HepG2 (cell line): ENCODE results near the gene TP73. TPM values are rescaled to one million over a fixed set of nuclear protein-coding genes. Genes with fewer than 3 reads are reported as not detected.
A peak's percentile ranks its signal among the peaks of the same experiment; 100 is the strongest.

ENCODE experiments used
- AKAP8 ChIP-seq: sonication (generic); formaldehyde crosslinking; IDR thresholded peaks from 2 replicates; pipeline ENCODE4 v1.5.1; 2020; ENCODE audit warnings: mild to moderate bottlenecking, missing genetic modification reagents
- ARNTL ChIP-seq: sonication (generic); formaldehyde crosslinking; IDR thresholded peaks from 2 replicates; pipeline ENCODE4 v1.4.0; 2020; ENCODE audit warnings: mild to moderate bottlenecking, missing genetic modification reagents
- HNRNPH1 ChIP-seq: fragments of 200-400 bp; formaldehyde crosslinking; optimal IDR thresholded peaks from 2 replicates; pipeline ENCODE3; 2017; ENCODE audit warnings: mild to moderate bottlenecking, low read depth, low read length
- ISL2 ChIP-seq: sonication (generic); formaldehyde crosslinking; IDR thresholded peaks from 2 replicates; pipeline ENCODE4 v1.5.0; 2020; ENCODE audit warnings: missing genetic modification reagents
- MYNN ChIP-seq: sonication (generic); formaldehyde crosslinking; IDR thresholded peaks from 2 replicates; pipeline ENCODE4 v1.4.0; 2020; ENCODE audit warnings: mild to moderate bottlenecking, low read depth, missing genetic modification reagents
- NR1H2 ChIP-seq: sonication (generic); formaldehyde crosslinking; IDR thresholded peaks from 2 replicates; pipeline ENCODE4 v1.8.1; 2022; ENCODE audit warnings: low read depth, missing genetic modification reagents, borderline replicate concordance
- RBM39 ChIP-seq: fragments of 200-400 bp; formaldehyde crosslinking; IDR thresholded peaks from one replicate; pipeline ENCODE4 v1.6.1; 2018; ENCODE audit warnings: antibody characterized with exemption, mild to moderate bottlenecking, low read depth, low read length; ENCODE audit not compliant: poor library complexity, severe bottlenecking
- TOE1 ChIP-seq: sonication (generic); formaldehyde crosslinking; IDR thresholded peaks from 2 replicates; pipeline ENCODE4 v1.4.0; 2020; ENCODE audit warnings: mild to moderate bottlenecking, missing genetic modification reagents
- ZNF225 ChIP-seq: sonication (generic); formaldehyde crosslinking; IDR thresholded peaks from 2 replicates; pipeline ENCODE4 v1.4.0; 2020; ENCODE audit warnings: mild to moderate bottlenecking, missing genetic modification reagents
- ZNF30 ChIP-seq: sonication (generic); formaldehyde crosslinking; IDR thresholded peaks from 2 replicates; pipeline ENCODE4 v1.5.0; 2020; ENCODE audit warnings: mild to moderate bottlenecking, missing genetic modification reagents
- polyA plus RNA-seq, 8 experiments: library from polyadenylated mRNA; depleted of rRNA in 3 of 8; stranded (reverse) in 7 of 8; unstranded in 1 of 8; fragments of >200 nt; fragmentation: Illumina TruSeq in 4 of 8; extraction: Trizol in 4 of 8; gene quantifications; 2 replicates each; pipeline versions ENCODE4 v1.2.1 to v1.2.3, GENCODE V29; 2011 to 2016; ENCODE audit warnings: low read depth in 4 of 8, missing spikeins in 1 of 8, mixed read lengths in 1 of 8; ENCODE audit not compliant: insufficient read depth in 1 of 8
- total RNA-seq, 5 experiments: library from RNA; depleted of rRNA; stranded (reverse); fragments of >200 nt; fragmentation: Illumina TruSeq; extraction: Trizol; gene quantifications; 2 replicates each; pipeline ENCODE4 v1.2.3, GENCODE V29; 2016; ENCODE audit warnings: low read depth in 1 of 5
- TF ChIP-seq, protein P1 (sequence below): IDR thresholded peaks from 2 replicates; pipeline ENCODE4 v1.6.1; 2012; ENCODE audit warnings: low read length, improper control_type of control experiment
- TF ChIP-seq, protein P2 (sequence below): sonication (generic); formaldehyde crosslinking; IDR thresholded peaks from 2 replicates; pipeline ENCODE4 v1.4.0; 2020; ENCODE audit warnings: missing genetic modification reagents, borderline replicate concordance
- TF ChIP-seq, protein P3 (sequence below): IDR thresholded peaks from 2 replicates; pipeline ENCODE4 v1.6.1; 2016; ENCODE audit warnings: control low read depth
- TF ChIP-seq, protein P4 (sequence below): sonication (generic); formaldehyde crosslinking; IDR thresholded peaks from 2 replicates; pipeline ENCODE4 v1.4.0; 2020; ENCODE audit warnings: missing genetic modification reagents

Gene TP73
- total and polyA plus RNA-seq, 2 of the 13 experiments (the other 11 are each of a cell fraction or from before 2014, with no cell fraction given): 0.49 to 1.1 TPM

DNA sequence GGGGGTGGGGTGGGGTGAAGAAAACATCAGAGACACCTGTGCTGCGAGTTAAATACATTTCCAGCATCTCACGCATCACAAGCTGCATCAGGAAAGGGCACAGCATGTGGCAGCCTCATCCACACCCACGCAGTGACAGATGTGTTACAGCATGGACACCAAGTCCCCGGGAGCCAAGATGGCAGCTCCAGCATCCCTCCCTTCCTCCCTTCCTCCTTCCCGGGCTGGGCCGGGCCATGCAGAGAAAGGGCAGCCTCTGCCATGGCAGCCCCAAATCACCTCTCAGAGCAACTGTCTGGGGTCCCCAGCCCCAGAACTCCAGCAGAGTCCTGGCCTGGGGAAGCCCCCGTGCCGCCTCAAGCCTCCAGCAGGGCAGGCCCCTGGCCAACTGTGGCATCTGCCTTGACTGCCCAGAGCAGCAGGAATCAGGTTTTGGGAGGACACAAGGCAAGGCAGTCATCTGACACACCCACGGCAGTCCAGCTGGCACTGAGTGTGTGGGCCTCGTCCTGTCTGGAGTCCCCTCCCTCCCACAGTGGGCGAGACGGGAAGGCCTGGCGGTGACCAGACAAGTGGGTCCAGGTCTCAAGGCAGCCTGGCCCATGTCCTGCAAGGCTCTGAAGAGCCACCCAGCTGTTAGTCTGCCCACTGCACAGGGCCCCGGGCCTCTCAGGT, 126.4 kb downstream of the TP73 start (continued):
- TF ChIP-seq, protein P1, sequence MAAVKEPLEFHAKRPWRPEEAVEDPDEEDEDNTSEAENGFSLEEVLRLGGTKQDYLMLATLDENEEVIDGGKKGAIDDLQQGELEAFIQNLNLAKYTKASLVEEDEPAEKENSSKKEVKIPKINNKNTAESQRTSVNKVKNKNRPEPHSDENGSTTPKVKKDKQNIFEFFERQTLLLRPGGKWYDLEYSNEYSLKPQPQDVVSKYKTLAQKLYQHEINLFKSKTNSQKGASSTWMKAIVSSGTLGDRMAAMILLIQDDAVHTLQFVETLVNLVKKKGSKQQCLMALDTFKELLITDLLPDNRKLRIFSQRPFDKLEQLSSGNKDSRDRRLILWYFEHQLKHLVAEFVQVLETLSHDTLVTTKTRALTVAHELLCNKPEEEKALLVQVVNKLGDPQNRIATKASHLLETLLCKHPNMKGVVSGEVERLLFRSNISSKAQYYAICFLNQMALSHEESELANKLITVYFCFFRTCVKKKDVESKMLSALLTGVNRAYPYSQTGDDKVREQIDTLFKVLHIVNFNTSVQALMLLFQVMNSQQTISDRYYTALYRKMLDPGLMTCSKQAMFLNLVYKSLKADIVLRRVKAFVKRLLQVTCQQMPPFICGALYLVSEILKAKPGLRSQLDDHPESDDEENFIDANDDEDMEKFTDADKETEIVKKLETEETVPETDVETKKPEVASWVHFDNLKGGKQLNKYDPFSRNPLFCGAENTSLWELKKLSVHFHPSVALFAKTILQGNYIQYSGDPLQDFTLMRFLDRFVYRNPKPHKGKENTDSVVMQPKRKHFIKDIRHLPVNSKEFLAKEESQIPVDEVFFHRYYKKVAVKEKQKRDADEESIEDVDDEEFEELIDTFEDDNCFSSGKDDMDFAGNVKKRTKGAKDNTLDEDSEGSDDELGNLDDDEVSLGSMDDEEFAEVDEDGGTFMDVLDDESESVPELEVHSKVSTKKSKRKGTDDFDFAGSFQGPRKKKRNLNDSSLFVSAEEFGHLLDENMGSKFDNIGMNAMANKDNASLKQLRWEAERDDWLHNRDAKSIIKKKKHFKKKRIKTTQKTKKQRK: no peak
- TF ChIP-seq NR1H2 (CRISPR knock-in tag) (no peak), ISL2 (CRISPR knock-in tag) (no peak), ZNF30 (CRISPR knock-in tag) (no peak), ZNF225 (no peak), HNRNPH1 (no peak), MYNN (CRISPR knock-in tag) (no peak), RBM39 (peak; percentile 43), AKAP8 (CRISPR knock-in tag) (peak; percentile 89; the same call in 1 of the 2 replicates), ARNTL (CRISPR knock-in tag) (no peak), TOE1 (CRISPR knock-in tag) (no peak)
- TF ChIP-seq, protein P2, sequence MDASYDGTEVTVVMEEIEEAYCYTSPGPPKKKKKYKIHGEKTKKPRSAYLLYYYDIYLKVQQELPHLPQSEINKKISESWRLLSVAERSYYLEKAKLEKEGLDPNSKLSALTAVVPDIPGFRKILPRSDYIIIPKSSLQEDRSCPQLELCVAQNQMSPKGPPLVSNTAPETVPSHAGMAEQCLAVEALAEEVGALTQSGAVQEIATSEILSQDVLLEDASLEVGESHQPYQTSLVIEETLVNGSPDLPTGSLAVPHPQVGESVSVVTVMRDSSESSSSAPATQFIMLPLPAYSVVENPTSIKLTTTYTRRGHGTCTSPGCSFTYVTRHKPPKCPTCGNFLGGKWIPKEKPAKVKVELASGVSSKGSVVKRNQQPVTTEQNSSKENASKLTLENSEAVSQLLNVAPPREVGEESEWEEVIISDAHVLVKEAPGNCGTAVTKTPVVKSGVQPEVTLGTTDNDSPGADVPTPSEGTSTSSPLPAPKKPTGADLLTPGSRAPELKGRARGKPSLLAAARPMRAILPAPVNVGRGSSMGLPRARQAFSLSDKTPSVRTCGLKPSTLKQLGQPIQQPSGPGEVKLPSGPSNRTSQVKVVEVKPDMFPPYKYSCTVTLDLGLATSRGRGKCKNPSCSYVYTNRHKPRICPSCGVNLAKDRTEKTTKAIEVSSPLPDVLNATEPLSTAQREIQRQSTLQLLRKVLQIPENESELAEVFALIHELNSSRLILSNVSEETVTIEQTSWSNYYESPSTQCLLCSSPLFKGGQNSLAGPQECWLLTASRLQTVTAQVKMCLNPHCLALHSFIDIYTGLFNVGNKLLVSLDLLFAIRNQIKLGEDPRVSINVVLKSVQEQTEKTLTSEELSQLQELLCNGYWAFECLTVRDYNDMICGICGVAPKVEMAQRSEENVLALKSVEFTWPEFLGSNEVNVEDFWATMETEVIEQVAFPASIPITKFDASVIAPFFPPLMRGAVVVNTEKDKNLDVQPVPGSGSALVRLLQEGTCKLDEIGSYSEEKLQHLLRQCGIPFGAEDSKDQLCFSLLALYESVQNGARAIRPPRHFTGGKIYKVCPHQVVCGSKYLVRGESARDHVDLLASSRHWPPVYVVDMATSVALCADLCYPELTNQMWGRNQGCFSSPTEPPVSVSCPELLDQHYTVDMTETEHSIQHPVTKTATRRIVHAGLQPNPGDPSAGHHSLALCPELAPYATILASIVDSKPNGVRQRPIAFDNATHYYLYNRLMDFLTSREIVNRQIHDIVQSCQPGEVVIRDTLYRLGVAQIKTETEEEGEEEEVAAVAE: no peak
- TF ChIP-seq, protein P3, sequence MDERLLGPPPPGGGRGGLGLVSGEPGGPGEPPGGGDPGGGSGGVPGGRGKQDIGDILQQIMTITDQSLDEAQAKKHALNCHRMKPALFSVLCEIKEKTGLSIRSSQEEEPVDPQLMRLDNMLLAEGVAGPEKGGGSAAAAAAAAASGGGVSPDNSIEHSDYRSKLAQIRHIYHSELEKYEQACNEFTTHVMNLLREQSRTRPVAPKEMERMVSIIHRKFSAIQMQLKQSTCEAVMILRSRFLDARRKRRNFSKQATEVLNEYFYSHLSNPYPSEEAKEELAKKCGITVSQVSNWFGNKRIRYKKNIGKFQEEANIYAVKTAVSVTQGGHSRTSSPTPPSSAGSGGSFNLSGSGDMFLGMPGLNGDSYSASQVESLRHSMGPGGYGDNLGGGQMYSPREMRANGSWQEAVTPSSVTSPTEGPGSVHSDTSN: no peak
- TF ChIP-seq, protein P4, sequence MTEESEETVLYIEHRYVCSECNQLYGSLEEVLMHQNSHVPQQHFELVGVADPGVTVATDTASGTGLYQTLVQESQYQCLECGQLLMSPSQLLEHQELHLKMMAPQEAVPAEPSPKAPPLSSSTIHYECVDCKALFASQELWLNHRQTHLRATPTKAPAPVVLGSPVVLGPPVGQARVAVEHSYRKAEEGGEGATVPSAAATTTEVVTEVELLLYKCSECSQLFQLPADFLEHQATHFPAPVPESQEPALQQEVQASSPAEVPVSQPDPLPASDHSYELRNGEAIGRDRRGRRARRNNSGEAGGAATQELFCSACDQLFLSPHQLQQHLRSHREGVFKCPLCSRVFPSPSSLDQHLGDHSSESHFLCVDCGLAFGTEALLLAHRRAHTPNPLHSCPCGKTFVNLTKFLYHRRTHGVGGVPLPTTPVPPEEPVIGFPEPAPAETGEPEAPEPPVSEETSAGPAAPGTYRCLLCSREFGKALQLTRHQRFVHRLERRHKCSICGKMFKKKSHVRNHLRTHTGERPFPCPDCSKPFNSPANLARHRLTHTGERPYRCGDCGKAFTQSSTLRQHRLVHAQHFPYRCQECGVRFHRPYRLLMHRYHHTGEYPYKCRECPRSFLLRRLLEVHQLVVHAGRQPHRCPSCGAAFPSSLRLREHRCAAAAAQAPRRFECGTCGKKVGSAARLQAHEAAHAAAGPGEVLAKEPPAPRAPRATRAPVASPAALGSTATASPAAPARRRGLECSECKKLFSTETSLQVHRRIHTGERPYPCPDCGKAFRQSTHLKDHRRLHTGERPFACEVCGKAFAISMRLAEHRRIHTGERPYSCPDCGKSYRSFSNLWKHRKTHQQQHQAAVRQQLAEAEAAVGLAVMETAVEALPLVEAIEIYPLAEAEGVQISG: 0 out of 2 replicates have a peak, but pooled peaks have one; percentile 33
